Endothelial cell of hepatic sinusoid (primary cell): ENCODE measurements around the gene ACER1.
"Not testable (repeated sequence)": the region's sequence is repeated elsewhere in the genome, so short reads cannot be mapped to it uniquely, and the experiment has no call there.

Source experiments
- in situ Hi-C: cut with HindIII; loops from 2 replicates; pipeline ENCODE4 v1.10.0; 2017; ENCODE audit warnings: low sequenced_read_pairs

ACER1 gene

DNA sequence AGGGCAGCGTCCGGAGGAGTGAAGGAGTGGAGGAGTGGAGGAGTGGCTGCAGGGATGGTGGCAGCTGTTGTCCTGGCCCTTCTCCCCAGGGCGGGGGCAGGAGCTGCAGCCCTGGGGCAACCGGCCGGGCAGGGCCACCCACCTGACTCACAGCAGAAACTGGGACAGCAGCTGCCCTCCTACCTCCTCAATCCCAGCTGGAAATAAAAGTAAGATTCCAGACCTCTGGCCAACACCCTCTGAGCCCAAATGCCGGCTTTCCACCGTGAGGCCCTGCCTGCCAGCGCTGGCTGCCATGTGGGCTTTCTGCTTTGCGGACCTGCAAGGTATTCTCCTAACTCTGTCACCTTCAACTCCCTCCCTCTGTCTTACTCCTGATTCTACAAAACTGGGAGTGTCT, 24.6 kb upstream of the ACER1 start:
- in situ Hi-C loops: no loop called here

DNA sequence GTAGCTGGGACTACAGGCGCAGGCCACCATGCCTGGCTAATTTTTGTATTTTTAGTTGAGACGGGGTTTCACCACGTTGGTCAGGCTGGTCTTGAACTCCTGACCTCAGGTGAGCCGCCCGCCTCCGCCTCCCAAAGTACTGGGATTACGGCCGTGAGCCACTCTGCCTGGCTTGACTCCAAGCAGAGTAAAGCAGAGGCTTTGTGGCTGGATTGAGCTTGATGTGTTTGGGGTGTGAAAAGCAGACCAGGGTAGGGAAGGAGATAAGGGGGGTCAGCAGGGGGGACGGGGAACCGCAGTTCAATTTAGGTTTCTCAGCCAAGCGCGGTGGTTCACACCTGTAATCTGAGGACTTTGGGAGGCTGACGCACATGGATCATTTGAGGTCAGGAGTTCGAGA, 23.8 kb upstream of the ACER1 start:
- in situ Hi-C loops: no loop called here

DNA sequence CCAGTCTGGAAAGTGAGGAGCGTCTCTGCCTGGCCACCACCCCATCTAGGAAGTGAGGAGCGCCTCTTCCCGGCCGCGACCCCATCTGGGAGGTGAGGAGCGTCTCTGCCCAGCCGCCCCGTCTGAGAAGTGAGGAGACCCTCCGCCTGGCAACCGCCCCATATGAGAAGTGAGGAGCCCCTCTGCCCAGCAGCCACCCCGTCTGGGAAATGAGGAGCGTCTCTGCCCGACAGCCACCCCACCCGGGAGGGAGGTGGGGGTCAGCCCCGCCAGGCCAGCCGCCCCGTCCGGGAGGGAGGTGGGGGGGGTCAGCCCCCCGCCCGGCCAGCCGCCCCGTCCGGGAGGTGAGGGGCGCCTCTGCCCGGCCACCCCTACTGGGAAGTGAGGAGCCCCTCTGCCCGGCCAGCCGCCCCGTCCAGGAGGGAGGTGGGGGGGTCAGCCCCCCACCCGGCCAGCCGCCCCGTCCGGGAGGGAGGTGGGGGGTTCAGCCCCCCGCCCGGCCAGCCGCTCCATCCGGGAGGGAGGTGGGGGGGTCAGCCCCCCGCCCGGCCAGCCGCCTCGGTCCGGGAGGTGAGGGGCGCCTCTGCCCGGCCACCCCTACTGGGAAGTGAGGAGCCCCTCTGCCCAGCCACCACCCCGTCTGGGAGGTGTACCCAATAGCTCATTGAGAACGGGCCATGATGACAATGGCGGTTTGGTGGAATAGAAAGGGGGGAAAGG, 22.1 kb upstream of the ACER1 start:
- in situ Hi-C loops: not testable (repeated sequence)

DNA sequence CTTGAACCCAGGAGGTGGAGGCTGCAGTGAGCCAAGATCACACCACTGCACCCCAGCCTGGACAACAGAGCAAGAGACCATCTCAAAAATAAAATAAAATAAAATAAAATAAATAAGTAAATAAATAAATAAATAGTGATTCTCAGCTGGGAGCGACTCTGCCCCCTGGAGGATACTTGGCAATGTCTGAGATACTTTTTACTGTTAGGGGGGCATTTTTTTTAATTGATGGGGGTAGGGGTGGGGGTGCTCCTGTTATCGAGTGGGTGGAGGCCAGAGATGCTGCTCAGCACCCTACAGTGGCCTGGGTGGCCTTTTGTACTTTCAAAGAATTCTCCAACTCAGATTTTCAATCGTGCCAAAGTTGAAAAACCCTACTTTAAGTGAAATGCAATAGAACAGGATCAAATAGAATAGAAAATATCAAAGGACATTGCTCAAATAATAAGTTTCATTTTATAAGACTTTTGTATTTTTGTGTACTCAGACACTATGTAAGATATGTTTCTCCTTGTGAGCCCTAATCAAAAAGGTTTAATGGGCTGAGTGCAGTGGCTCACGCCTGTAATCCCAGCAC, 20.8 kb upstream of the ACER1 start:
- in situ Hi-C loops: no loop called here

DNA sequence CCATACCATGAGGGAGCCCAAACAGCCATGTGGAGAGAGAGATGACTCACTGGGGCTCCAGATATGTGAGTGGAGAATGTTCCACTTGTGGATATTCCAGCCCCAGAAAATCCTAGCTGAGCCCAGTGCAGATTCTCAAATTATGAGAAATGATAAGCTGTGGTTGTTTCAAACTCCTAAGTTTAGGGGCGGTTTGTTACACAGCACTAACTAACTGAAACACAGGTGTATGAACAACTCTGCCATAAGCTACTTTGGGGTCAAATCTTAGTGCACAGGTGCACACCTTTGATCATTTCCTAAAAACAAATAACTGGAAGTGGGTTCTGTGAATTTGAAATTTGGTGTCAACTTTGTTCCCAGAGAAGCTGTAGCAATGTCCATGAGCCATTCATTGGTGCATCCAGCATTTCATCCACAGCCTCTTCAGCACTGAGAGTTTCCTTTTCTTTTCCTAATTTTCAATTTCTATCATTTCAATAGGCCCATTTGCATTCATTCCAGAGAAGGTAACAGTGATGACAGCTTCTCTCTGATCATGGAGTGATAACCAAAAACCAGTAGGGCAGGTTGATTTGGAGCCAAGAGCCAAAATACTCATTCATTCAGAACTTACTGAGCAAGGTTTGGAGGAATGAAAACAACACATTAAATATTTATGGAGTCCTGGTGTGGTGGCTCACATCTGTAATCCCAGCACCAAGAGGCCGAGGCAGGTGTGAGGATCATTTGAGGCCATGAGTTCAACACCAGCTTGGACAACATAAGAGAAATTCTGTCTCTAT, 19.2 kb upstream of the ACER1 start:
- in situ Hi-C loops: no loop called here

DNA sequence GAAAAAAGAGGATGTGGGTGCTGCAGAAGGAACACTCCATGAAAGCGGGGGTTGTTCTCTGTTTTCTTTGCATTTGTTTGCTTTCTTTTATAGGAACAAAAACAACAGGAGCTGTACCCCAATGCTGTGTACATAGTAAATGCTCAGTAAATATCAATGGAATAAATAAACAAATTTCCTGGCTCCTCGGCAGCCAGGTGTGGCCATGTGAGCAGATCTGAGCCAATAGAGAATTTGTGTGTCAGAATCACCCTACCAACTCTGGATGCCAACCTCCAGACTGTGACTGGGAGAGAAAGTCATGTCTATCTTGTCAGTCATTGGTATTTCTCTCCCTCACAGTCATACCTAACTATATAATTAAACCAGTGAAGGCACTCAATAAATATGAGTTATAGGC, 17.3 kb upstream of the ACER1 start:
- in situ Hi-C loops: no loop called here

DNA sequence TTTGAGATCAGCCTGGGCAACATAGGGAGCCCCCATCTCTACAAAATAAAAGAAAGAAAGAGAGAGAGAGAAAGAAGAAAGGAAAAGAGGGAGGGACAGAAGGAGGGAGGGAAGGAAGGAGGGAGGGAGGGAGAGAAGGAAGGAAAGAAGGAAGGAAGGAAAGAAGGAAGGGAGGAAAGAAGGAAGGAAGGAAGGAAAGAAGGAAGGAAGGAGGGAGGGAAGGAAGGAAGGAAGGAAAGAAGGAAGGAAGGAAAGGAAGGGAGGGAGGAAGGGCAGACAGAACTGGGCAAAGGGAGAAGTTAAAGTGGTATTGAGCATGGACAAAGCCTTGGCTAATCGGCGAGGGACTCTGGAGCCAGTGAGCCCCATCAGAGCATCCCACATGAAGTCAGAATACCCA, 15.9 kb upstream of the ACER1 start:
- in situ Hi-C loops: not testable (repeated sequence)

DNA sequence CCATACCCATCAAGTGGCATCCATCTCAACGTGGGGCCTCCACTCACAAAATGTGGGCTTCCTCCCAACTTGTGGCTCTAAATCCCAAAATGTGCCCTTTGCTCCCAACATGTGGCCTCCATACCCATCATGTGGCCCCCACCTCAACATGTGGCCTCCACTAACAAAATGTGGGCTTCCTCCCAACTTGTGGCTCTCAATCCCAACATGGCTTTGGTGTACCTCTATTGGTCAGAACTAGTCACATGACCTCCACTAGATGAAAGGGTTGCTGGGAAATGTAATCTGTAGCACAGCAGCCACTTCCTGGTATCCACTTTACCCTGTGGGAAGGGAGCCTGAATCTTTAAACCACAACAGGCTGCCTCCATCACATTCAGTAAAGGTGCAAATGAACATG, 10.1 kb upstream of the ACER1 start:
- in situ Hi-C loops: no loop called here

DNA sequence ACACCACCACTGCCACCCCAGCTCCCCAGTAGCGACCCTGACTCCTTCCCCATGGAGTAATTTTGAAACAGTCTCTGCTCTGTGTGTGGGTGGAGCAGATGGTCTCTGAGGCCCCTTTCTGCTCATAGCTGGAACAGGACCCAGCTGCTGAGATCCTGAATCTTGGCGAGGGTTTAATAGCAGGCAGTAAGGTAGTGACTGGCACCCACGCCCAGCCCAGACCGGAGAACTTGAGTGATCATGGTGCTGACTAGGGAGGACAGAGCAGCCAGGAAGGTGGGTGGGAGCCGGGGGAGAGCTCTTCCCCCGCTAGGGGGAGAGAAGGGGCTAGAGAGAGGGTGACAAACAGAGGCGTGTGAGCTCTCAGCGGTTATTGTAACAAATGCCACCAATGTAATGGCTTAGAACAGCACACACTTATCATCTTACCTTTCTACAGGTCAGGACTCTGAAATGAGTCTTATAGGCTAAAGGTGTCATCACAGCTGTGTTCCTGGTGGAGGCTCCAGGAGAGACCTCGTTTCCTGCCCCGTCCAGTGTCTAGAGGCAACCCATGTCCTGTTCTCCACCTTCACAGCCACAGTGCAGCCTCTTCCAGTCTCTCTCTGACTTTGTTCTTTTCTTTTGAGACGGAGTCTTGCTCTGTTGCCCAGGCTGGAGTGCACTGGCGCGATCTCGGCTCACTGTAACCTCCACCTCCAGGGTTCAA, 7.2 kb upstream of the ACER1 start:
- in situ Hi-C loops: no loop called here

DNA sequence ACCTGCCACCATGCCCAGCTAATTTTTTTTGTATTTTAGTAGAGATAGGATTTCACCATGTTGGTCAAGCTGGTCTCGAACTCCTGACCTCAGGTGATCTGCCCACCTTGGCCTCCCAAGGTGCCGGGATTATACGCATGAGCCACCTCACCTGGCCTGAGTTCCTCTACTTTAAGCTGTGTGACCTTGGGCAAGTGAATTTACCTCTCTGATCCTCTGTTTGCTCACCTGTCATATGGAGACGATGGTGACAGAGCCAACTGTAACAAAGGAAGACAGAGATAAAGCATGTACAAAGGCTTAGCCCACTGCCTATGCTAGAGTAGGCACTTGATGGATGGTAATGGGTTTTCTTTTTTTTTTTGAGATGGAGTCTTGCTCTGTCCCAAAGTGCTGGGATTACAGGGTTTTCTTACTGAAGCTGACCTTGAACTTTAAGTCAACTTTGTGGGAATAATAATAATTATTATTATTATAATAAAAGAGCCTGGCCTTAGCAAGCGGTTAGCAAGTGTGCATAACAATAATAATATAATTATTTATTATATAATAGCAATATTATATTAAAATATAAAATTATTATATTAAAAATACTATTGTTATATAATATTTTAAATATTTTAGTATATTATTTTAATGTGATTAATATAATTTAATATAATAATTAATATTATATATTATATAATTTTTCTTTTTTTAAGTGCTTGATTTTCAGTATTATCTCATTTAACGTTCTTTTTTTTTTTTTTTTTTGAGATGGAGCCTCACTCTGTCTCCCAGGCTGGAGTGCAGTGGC, 1.3 kb upstream of the ACER1 start:
- in situ Hi-C loops: loop anchor here (10.0 kb wide), 2 partner anchors 60 to 190 kb away; partner anchors contain the start of gene MLLT1

DNA sequence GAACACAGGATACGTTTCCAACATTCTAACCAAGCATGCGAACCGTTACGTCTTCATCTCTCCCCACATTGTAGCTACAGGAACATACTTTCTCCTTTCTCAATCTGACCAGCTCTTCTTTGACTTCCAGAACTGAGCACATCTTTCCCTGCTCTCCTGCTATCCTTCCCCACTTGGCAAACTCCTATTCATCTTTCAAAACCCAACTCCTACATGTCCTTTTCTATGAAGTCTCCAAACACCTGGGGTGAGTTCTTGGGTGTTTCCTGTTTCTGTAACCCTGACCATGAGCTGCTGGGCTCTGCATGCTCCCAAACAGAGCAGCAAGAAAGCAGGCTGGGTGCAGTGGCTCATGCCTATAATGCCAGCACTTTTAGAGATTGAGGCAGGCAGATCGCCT, 6.6 kb downstream of the ACER1 start:
- in situ Hi-C loops: no loop called here

DNA sequence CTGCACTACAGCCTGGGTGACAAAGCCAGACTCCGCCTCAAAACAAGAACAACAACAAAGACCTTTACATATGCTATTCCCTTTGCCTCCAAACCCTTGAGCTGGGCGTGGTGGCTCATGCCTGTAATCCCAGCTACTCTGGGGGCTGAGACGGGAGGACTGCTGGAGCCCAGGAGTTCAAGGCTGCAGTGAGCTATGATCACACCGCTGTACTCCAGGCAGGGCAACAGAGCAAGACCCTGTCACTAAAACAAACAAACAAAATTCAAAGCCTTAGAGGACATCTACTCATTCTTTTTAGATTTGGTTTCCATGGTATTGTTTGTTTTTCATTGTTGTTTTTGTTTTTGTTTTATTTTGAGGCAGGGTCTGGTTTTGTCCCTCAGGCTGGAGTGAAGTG, 7.8 kb downstream of the ACER1 start:
- in situ Hi-C loops: no loop called here

DNA sequence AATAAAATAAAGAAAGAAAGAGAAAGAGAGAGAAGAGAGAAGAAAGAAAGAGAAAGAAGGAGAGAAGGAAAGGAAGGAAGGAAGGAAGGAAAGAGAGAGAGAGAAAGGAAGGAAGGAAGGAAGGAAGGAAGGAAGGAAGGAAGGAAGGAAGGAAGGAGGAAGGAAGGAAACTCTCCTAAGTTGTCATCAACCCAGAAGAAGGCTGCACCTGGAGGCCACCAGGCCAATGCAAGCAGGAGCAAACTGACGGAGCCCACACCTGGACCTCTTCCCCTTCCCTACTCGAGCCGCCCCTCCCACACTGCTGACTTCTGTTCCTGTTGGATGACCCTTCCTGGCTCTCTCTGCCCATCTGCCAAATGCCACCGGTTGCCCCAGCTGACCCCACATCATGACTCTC, 8.7 kb downstream of the ACER1 start:
- in situ Hi-C loops: no loop called here

DNA sequence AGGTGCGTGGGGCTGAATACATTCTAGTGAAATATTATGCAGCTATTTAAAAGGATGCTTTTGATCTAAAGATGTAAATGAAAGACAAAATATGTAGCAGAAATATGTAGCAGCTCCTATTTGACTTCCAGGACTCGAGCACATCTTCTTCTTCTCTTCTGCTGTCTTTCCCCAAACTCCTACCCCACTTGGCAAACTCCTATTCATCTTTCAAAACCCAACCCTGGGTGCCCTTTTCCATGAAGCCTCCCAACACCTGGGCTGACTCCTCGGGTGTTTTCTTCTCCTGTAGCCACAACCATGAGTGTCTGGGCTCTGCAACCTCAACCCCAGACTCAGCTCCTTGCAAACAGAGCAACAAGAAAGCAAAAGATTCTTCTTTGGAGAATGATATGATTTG, 11.1 kb downstream of the ACER1 start:
- in situ Hi-C loops: no loop called here

DNA sequence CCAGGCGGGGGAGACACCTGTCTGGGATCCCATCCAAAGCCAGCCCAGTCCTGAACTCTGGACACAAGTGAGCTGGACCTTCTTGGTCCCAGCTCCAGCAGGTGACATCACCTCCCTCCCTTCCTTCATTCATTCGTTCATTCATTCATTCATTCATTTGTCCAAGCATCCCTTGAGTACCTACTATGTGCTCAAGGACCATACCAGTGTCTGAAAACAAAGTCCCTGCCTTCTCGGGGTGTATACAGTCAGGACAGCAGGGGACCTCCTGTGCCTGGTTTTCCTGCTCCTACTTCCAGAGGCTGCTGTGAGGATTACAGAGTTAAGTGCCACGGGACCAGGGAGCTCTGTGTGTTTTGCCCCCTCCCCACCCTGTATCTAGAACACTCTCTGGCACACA, 14.0 kb downstream of the ACER1 start:
- in situ Hi-C loops: no loop called here

DNA sequence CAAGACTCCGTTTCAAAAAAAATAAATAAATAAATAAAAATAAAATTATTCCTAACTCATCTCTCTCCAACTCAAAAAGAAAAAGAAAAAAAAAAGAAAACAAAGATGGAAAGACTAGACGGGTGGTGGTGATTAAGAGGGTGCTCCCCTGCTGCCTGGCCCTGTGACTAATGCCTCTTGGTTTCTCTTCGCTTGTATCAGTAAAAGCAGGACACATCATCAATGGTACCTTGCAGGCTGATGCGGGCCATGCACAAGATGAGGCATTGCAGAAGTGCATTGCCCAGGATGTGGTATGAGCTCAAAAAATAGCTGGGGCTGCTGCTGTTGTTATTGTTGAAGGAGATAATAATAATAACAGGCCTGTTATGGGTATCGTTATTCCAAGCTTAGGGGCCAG, 14.6 kb downstream of the ACER1 start:
- in situ Hi-C loops: no loop called here

DNA sequence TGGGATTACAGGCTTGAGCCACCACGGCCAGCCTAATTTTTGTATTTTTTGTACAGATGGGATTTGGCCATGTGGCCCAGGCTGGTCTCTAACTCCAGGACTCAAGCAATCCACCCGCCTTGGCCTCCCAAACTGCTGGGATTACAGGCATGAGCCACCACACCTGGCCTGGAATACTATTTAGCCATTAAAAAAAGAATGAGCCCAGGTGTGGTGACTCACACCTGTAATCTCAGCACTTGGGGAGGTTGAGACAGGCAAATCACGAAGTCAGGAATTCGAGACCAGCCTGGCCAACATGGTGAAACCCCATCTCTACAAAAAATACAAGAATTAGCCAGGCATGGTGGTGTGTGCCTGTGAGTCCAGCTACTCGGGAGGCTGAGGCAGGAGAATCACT, 17.8 kb downstream of the ACER1 start:
- in situ Hi-C loops: not testable (repeated sequence)

DNA sequence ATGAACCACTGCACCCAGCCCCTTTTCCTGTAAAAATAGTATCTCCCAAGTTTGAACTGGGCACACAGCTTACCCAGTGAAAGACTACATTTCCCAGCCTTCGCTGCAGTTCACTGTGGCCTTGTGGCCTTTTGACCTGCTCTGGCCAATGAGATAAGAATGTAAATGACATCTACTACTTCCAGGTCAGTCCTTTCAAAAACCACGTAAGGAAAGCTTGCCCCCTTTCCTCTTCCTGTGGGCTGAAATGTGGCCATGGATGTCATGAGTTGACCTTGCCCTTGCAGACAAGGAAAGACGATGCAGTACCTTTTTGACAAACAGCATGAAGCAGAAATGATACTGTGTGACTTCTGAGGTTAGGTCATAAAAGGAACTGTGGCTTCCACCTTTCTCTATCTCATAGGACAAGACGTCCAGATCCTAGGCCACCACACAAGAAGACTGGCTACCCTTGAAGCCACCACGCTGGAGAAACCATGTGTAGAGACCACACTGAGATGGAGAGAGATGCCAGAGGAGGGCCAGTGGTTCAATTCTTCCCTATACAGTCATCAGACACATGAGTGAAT, 19.9 kb downstream of the ACER1 start:
- in situ Hi-C loops: no loop called here

DNA sequence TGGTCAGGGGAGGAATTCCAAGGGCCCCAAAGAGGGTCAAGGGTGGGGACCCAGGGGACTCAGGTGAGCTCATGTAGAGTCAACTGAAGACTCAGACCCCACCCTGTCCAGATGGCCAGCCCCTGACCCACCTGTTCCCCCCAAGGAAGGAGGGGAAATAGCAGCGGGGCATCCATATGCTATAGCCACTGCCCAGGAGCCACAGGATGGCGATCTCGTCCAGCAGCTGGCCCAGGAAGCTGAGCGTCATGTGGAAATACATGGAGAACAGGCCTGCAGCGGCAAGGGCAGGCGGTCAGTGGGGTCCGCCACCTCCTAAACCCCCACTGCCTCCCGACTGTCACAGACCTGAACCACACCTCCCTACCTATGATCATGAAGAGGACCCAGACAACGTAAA, 21.4 kb downstream of the ACER1 start:
- in situ Hi-C loops: no loop called here

DNA sequence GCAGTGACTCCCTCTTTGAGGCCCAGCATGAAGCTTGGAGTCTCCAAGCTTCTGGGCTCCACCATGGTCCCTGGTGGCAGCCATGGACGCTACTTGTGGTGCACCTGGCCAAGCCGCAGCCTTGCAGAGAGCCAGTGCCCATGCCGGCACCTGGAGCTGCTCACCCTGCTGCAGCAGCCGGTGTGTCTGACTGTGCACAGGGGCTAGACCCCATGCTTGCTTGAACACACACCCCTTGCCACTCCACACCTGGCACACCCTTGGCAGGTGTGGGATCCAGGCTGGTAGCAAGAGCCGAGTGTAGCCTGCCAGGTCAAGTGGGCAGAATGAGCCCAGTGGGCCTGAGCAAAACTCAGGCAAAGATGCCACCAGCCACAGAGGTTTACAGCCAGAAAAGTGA, 35.0 kb downstream of the ACER1 start:
- in situ Hi-C loops: loop anchor here (10.0 kb wide), 2 partner anchors 196 to 254 kb away; no protein-coding TSS in a partner anchor
